ENCODE results near the gene PA2G4.
"Not testable (repeated sequence)": the region's sequence is repeated elsewhere in the genome, so short reads cannot be mapped to it uniquely, and the experiment has no call there.

DNA sequence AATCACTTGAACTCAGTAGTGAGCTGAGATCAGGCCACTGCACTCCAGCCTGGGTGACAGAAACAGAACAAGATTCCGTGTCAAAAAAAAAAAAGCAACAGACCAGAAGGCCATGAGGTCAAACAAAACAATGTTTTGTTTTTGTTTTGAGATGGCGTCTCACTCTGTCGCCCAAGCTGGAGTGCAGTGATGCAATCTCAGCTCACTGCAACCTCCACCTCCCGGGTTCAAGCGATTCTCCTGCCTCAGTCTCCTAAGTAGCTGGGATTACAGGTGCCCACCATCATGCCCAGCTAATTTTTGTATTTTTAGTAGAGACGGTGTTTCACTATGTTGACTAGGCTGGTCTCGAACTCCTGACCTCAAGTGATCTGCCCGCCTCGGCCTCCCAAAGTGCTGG, 26.4 kb upstream of the PA2G4 start:
- not testable (repeated sequence) for TF ChIP-seq CTCF (IDR thresholded peaks at IDR 0.05; ENCODE audit: low read depth, low read length, poor library complexity, severe bottlenecking); EZH2phosphoT487 (IDR thresholded peaks at IDR 0.05; ENCODE audit: borderline replicate concordance, low read length)
